HG03108 (cell line): ENCODE results near the gene GRID1.

Source experiments
- ATAC-seq: cut with Tn5 transposase; IDR thresholded peaks from one replicate; pipeline ENCODE4 v1.9.1; 2021; ENCODE audit warnings: moderate library complexity; ENCODE audit not compliant: unreplicated experiment

GRID1 gene

GRCh38 chr10:86155054-86155921, 211.3 kb downstream of the GRID1 start:
- ATAC-seq, result no peak

DNA sequence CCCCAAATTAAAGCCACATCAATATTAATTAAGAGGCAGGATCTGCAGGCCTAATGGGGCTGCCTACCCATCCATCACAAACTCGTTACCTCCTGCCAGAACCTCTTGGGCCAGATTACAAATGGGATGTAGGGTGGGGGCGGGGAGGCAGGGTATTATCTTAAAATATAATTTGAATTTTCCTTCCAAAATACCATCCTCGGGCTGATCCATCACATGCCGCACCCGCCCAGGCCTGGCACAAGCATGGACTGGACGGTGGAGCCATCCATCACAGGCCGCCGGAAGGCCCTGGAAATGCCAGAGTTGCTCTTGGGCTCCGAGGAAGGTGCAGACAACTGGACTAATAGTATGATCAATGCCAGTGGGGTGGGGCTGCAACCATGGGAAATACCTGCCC, 212.8 kb downstream of the GRID1 start:
- ATAC-seq, result no peak

GRCh38 chr10:86152911-86153310, 213.7 kb downstream of the GRID1 start:
- ATAC-seq, result no peak

DNA sequence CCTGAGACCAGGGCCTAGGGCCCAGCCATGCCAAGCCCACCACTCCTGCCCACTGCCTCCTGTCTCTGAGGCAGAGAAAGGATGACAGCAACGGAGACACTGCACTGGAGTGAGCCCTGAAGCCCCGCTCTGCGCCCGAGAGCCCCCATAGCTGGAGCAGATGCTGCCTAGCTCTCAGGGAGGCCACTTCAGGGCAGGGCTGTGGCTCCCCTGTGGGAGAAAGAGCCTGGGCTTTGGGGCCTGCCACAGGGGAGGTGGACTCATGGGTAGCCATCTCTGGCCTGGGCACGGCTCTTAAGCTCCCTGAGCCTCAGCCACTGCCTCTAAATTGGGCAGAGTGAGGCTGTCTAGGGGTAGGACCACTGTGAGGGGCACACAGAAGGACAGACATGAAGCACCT, 214.2 kb downstream of the GRID1 start:
- ATAC-seq, result no peak

GRCh38 chr10:86151613-86152012, 215.0 kb downstream of the GRID1 start:
- no peak for ATAC-seq

- ATAC-seq, result no peak
These were observed 217.3 kb downstream of the GRID1 start for GRCh38 chr10:86149257-86149656.

DNA sequence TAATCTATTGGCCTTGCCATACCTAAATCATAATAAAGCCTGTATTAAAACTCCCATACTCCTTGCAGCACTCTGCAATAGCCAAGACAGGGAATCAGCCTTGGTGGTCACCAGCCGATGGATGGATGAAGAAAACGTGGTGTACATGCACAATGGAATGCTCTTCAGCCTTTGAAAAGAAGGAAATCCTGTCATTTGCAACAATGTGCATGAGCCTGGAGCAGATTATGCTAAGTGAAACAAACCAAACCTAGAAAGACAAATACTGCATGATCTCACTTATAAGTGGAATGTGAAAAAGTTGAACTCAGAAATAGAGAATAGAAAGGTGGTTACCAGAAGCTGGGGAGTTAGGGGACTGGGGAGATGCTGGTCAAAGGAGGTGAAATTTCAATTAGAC, 218.5 kb downstream of the GRID1 start:
- ATAC-seq, result no peak

DNA sequence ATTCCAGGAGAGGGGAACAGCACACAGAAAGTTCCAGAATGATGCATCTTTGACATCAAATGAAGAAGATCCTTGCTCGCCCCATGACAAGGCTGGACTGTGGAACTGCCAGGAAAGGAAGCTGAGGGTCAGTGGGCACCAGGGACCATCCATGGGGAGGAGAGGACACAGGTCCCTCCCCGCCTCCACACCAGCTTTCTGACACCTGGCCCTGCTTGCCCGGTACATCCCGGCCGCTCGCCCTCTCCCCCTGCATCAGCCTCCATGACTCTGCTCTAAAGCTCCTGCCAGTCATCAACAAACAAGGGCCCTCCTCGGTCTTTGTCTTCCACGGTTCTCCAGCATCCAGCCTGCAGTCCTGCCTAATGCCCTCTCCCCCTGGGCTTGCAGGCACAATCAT, 222.3 kb downstream of the GRID1 start:
- no peak for ATAC-seq

- no peak for ATAC-seq
These were observed 224.7 kb downstream of the GRID1 start for GRCh38 chr10:86141896-86142295.

DNA sequence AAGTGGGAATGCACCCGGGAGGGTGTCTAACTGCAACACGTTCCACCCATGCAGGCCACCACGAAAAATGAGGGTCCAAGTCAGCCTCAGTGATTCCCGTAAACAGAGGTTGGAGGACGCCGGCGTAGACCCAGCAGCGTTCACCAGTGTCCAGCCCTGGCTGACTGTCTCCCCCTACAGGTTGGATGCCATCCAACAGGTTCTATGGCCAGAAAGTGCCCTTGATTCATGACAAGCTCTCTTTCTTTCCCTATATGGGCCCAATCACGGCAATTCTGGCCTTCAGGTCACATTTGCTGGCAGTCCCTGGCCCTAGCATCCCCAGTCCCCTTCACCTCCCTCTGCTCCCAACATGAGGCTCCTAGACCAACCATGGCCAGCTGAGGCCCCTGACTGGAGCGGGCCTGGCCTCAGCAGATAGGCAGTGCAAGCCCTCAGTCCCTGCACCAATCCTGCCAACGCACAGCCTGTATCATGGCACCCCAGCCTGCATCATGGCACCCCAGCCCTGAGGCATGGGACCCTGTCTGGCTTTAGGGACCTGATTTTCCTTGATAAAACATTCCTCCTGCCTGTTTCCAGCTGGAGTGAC, 227.4 kb downstream of the GRID1 start:
- no peak for ATAC-seq

- no peak for ATAC-seq
These were observed 228.0 kb downstream of the GRID1 start for GRCh38 chr10:86138551-86139065.

GRCh38 chr10:86137561-86137960, 229.0 kb downstream of the GRID1 start:
- no peak for ATAC-seq

DNA sequence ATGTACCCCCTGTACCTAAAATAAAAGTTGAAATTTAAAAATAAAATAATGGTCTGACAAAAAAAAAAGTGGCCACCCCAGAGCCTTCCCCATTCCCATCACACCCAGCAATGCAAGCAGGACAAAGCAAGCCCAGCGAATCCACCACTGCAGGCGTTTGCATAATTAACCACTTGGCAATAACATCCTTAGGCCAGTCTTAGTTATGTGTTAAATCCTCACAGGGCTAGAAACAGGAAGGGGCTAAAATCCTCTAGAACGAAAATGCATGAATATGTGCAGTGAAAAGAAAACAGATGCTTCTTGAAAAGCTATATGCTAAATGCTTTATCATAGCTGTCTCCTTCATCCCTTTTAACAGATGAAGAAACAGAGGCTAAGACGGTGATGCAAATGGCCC, 229.7 kb downstream of the GRID1 start:
- no peak for ATAC-seq

- ATAC-seq, result no peak
These were observed 231.4 kb downstream of the GRID1 start for GRCh38 chr10:86135191-86135590.

DNA sequence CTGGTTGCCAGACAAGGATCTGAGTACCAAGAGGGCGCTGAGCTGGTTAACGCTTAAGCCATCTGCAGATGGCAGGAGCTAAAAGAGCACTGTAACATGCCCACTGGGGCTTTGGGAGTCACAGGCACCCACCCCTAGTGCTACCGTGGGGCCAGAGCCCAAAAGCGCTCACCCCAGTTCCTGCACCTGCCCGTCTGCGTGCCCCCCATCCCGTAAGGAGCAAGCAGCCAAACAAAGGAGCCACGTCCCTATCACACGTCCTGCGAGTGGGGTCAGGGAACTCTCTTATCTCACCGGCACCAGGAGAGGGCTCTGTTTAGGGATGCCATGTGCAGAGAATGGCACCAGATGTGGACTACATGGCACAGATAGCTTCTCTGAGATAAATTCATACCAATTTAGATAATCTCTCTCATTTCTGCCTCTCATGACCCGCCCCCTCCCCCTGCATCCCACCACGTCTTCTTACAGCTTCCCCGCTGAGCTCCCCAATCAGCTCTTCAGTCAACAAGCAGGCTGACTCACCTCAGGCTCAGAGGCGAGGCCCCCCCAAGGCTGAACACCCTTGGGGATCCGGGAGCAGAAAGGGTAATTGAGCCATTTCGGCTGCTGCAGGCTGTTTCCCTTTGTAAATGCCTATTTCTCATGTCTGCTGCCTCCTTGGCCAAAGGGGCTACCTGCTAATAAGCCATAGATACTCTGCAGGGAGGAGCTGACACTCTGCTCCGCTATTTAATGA, 235.7 kb downstream of the GRID1 start:
- ATAC-seq, result no peak

GRCh38 chr10:86130041-86130440, 236.6 kb downstream of the GRID1 start:
- ATAC-seq, result no peak

- ATAC-seq, result no peak
These were observed 238.2 kb downstream of the GRID1 start for GRCh38 chr10:86128360-86128759.

- ATAC-seq, result no peak
These were observed 239.2 kb downstream of the GRID1 start for GRCh38 chr10:86127274-86127819.

GRCh38 chr10:86124734-86125133, 241.9 kb downstream of the GRID1 start:
- no peak for ATAC-seq

DNA sequence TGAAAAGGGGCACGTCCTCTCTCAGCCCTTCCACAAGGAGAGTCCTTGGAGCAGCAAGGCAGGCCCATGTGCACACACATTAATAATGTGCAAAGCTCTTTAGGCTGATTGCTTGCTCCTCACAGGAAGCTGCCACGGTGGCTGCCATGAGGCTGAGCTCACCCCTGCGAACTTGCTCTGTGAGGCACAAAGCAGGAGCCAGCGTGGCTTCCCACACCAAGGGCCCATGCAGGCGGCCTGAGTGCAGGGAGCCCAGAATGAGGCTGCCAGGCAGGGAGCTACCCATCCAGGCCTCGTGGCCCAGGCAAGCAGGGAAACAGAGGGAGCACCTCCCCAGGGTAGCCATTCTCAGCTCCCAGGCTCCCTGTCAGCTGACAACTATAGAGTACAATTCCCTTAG, 242.9 kb downstream of the GRID1 start:
- ATAC-seq, result no peak

GRCh38 chr10:86123304-86123703, 243.3 kb downstream of the GRID1 start:
- no peak for ATAC-seq
